H9 (cell line): ENCODE data around the gene OR52H1. TPM values are rescaled to one million over a fixed set of nuclear protein-coding genes. Genes with fewer than 3 reads are reported as not detected.

ENCODE experiments used
- DNase-seq: peaks from one replicate; pipeline ENCODE4 v3.0.0-alpha.2; 2017
- H2AFZ ChIP-seq: one replicate; pipeline ENCODE4 v1.6.1; 2013; ENCODE audit warnings: mild to moderate bottlenecking, low read length, control low read depth, moderate library complexity
- H2AK5ac ChIP-seq: 2 replicates; pipeline ENCODE4 v1.6.1; 2013; ENCODE audit warnings: low read length, control low read depth, mixed read lengths; ENCODE audit not compliant: insufficient read length
- H2BK120ac ChIP-seq: one replicate; pipeline ENCODE4 v1.6.1; 2013; ENCODE audit warnings: low read depth, mild to moderate bottlenecking, low read length, control low read depth, inconsistent platforms; ENCODE audit not compliant: poor library complexity, severe bottlenecking
- H2BK12ac ChIP-seq: 2 replicates; pipeline ENCODE4 v1.6.1; 2013; ENCODE audit warnings: low read length, control low read depth, mixed read lengths, low read depth; ENCODE audit not compliant: insufficient read length
- H2BK15ac ChIP-seq: 2 replicates; pipeline ENCODE4 v1.6.1; 2013; ENCODE audit warnings: low read depth, low read length, control low read depth
- H2BK20ac ChIP-seq: one replicate; pipeline ENCODE4 v1.6.1; 2013; ENCODE audit warnings: low read depth, mild to moderate bottlenecking, low read length, control low read depth, inconsistent platforms; ENCODE audit not compliant: poor library complexity, severe bottlenecking
- H2BK5ac ChIP-seq: 2 replicates; pipeline ENCODE4 v1.6.1; 2013; ENCODE audit warnings: low read length, control low read depth, mixed read lengths; ENCODE audit not compliant: insufficient read length
- H3K14ac ChIP-seq: 2 replicates; pipeline ENCODE4 v1.6.1; 2013; ENCODE audit warnings: low read length, control low read depth; ENCODE audit not compliant: insufficient read depth
- H3K18ac ChIP-seq: 2 replicates; pipeline ENCODE4 v1.6.1; 2013; ENCODE audit warnings: low read depth, mild to moderate bottlenecking, mixed read lengths, low read length, control low read depth; ENCODE audit not compliant: insufficient read length
- H3K23ac ChIP-seq: 2 replicates; pipeline ENCODE4 v1.6.1; 2013; ENCODE audit warnings: low read length, control low read depth, mixed read lengths, low read depth; ENCODE audit not compliant: insufficient read length
- H3K23me2 ChIP-seq: 2 replicates; pipeline ENCODE4 v1.6.1; 2013; ENCODE audit warnings: low read depth, mild to moderate bottlenecking, mixed read lengths, low read length, control low read depth; ENCODE audit not compliant: insufficient read length, poor library complexity, severe bottlenecking
- H3K27ac ChIP-seq: 2 replicates; pipeline ENCODE4 v1.5.1; 2013; ENCODE audit warnings: low read length, control low read depth, mixed read lengths, low read depth; ENCODE audit not compliant: insufficient read length
- H3K27me3 ChIP-seq: 2 replicates; pipeline ENCODE4 v1.6.1; 2013; ENCODE audit warnings: low read length, control low read depth, inconsistent platforms; ENCODE audit not compliant: insufficient read depth
- H3K4ac ChIP-seq: 2 replicates; pipeline ENCODE4 v1.6.1; 2013; ENCODE audit warnings: low read depth, mild to moderate bottlenecking, control low read depth, inconsistent platforms, low read length, moderate library complexity
- H3K4me1 ChIP-seq: 2 replicates; pipeline ENCODE4 v1.6.1; 2013; ENCODE audit warnings: low read length, control low read depth, inconsistent platforms; ENCODE audit not compliant: insufficient read depth
- H3K4me2 ChIP-seq: 2 replicates; pipeline ENCODE4 v1.6.1; 2013; ENCODE audit warnings: low read length, control low read depth, mixed read lengths; ENCODE audit not compliant: insufficient read length, insufficient read depth
- H3K56ac ChIP-seq: 2 replicates; pipeline ENCODE4 v1.6.1; 2013; ENCODE audit warnings: low read depth, mild to moderate bottlenecking, mixed read lengths, low read length, control low read depth; ENCODE audit not compliant: insufficient read length
- H3K79me1 ChIP-seq: 2 replicates; pipeline ENCODE4 v1.6.1; 2013; ENCODE audit warnings: low read depth, mild to moderate bottlenecking, moderate library complexity, low read length, control low read depth, inconsistent platforms; ENCODE audit not compliant: insufficient read depth, poor library complexity, severe bottlenecking
- H3K79me2 ChIP-seq: 2 replicates; pipeline ENCODE4 v1.6.1; 2013; ENCODE audit warnings: low read length, control low read depth, inconsistent platforms; ENCODE audit not compliant: insufficient read depth
- H3K9ac ChIP-seq: 2 replicates; pipeline ENCODE4 v1.6.1; 2013; ENCODE audit warnings: low read length, control low read depth, mixed read lengths; ENCODE audit not compliant: insufficient read length; ENCODE audit errors: extremely low read depth
- H3K9me3 ChIP-seq: one replicate; pipeline ENCODE4 v1.6.1; 2013; ENCODE audit warnings: low read depth, low read length, inconsistent platforms; ENCODE audit not compliant: control insufficient read depth
- H3T11ph ChIP-seq: one replicate; pipeline ENCODE4 v1.6.1; 2013; ENCODE audit warnings: mild to moderate bottlenecking, low read length, control low read depth, inconsistent platforms
- H4K20me1 ChIP-seq: one replicate; pipeline ENCODE4 v1.6.1; 2013; ENCODE audit not compliant: control insufficient read depth, insufficient read length, insufficient read depth
- H4K5ac ChIP-seq: 2 replicates; pipeline ENCODE4 v1.6.1; 2013; ENCODE audit warnings: low read depth, mild to moderate bottlenecking, mixed read lengths, low read length, control low read depth; ENCODE audit not compliant: insufficient read length
- H4K8ac ChIP-seq: replicated peaks from 2 replicates; pipeline ENCODE4 v1.6.1; 2013; ENCODE audit warnings: low read length, control low read depth, mixed read lengths, low read depth; ENCODE audit not compliant: insufficient read length
- H4K91ac ChIP-seq: 2 replicates; pipeline ENCODE4 v1.6.1; 2013; ENCODE audit warnings: low read depth, mild to moderate bottlenecking, moderate library complexity, mixed read lengths, low read length, control low read depth; ENCODE audit not compliant: insufficient read length
- H3K27ac Mint-ChIP-seq, 3 experiments: 2 replicates in 2 of 3; 3 replicates in 1 of 3; pipeline ENCODE4 v1.8.0; 2020 to 2021; ENCODE audit warnings: mixed read lengths in 3 of 3, mild to moderate bottlenecking in 1 of 3, moderate library complexity in 1 of 3
- H3K27me3 Mint-ChIP-seq: 2 replicates; pipeline ENCODE4 v1.8.0; 2021; ENCODE audit warnings: low read depth, mild to moderate bottlenecking, moderate library complexity, mixed read lengths
- H3K36me3 Mint-ChIP-seq, 3 experiments: 2 replicates in 2 of 3; 3 replicates in 1 of 3; pipeline ENCODE4 v1.8.0; 2020 to 2021; ENCODE audit warnings: low read depth in 3 of 3, mixed read lengths in 3 of 3; ENCODE audit not compliant: insufficient read depth in 1 of 3
- H3K4me1 Mint-ChIP-seq, 2 experiments: 2 replicates each; pipeline ENCODE4 v1.8.0; 2020; ENCODE audit warnings: mixed read lengths in 2 of 2
- H3K4me3 Mint-ChIP-seq, 2 experiments: 2 replicates in 1 of 2; 3 replicates in 1 of 2; pipeline ENCODE4 v1.8.0; 2020 to 2021; ENCODE audit warnings: mild to moderate bottlenecking in 2 of 2, mixed read lengths in 2 of 2, moderate library complexity in 1 of 2
- H3K9me3 Mint-ChIP-seq, 2 experiments: 2 replicates in 1 of 2; 3 replicates in 1 of 2; pipeline ENCODE4 v1.8.0; 2020; ENCODE audit warnings: mild to moderate bottlenecking in 2 of 2, mixed read lengths in 2 of 2, moderate library complexity in 1 of 2
- WGBS: extraction: QIAGEN DNeasy Blood & Tissue Kit; methylation state at CpG from one replicate; pipeline ENCODE4 v1.1.7; 2013; ENCODE audit warnings: missing lambda C conversion rate, low lambda C conversion rate, mixed read lengths; ENCODE audit not compliant: insufficient read length; ENCODE audit errors: extremely low coverage; 5-methylcytosine and 5-hydroxymethylcytosine counted together
- total RNA-seq: library from RNA; stranded (reverse); gene quantifications from 2 replicates; pipeline ENCODE4 v1.2.1, GENCODE V29; 2021
- TF ChIP-seq, protein P1 (sequence below): fragments of 200-600 bp; sonication (generic); conservative IDR thresholded peaks from 3 replicates; pipeline ENCODE4 v1.8.0; 2021; ENCODE audit warnings: antibody characterized with exemption, mild to moderate bottlenecking

OR52H1 gene
- total RNA-seq, 1 experiment from 2014 or later: not detected

DNA sequence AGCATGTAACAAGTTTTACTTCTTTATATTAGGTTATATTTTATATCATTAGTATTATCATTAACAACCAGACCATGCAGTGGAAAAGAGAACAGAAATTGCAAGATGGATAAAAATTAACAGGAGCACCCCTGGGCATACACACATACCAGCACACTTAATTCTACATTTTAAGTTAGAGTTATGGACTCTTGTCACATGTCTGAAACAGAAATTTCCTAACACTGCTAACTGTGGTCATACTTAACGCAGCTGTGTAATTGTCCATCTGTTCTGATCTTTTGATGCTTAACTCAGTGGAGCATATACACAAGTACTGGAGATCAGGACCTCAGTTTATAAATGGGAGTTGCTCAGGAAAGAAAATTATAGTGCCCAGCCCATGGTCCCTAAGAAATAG, 358 bp downstream of the OR52H1 start:
- H3K79me1 ChIP-seq: no peaks in the 10 kb centered on the region
- no peak for DNase-seq
- no peak overlapping the region for H2BK5ac ChIP-seq
- TF ChIP-seq, protein P1, sequence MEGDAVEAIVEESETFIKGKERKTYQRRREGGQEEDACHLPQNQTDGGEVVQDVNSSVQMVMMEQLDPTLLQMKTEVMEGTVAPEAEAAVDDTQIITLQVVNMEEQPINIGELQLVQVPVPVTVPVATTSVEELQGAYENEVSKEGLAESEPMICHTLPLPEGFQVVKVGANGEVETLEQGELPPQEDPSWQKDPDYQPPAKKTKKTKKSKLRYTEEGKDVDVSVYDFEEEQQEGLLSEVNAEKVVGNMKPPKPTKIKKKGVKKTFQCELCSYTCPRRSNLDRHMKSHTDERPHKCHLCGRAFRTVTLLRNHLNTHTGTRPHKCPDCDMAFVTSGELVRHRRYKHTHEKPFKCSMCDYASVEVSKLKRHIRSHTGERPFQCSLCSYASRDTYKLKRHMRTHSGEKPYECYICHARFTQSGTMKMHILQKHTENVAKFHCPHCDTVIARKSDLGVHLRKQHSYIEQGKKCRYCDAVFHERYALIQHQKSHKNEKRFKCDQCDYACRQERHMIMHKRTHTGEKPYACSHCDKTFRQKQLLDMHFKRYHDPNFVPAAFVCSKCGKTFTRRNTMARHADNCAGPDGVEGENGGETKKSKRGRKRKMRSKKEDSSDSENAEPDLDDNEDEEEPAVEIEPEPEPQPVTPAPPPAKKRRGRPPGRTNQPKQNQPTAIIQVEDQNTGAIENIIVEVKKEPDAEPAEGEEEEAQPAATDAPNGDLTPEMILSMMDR: no peak
- H3K27me3 Mint-ChIP-seq: peaks cover 3% of the 10 kb centered on the region; the same call in 1 of the 2 replicates
- no peaks in the 10 kb centered on the region for H3K36me3 Mint-ChIP-seq
- H3K4me1 ChIP-seq: no peaks in the 10 kb centered on the region
- H4K5ac ChIP-seq: no peak overlapping the region
- no peak overlapping the region for H4K91ac ChIP-seq
- H3K56ac ChIP-seq: no peak overlapping the region
- no peaks in the 10 kb centered on the region for H3K79me2 ChIP-seq
- no peaks in the 10 kb centered on the region for H3K23me2 ChIP-seq
- no peaks in the 10 kb centered on the region for H3K9me3 Mint-ChIP-seq
- no peak overlapping the region for H3K18ac ChIP-seq
- H3K27ac Mint-ChIP-seq: no peak overlapping the region
- H3T11ph ChIP-seq: no peak overlapping the region
- H2BK12ac ChIP-seq: no peak overlapping the region
- H3K27me3 ChIP-seq: no peaks in the 10 kb centered on the region
- no peak overlapping the region for H2AFZ ChIP-seq
- H3K23ac ChIP-seq: no peak overlapping the region
- no peak overlapping the region for H2BK15ac ChIP-seq
- H2AK5ac ChIP-seq: no peak overlapping the region
- H3K27ac ChIP-seq: no peak overlapping the region
- H3K4me2 ChIP-seq: no peak overlapping the region
- no peak overlapping the region for H3K4me3 Mint-ChIP-seq
- H2BK120ac ChIP-seq: no peak overlapping the region
- H4K8ac ChIP-seq: no peak overlapping the region
- no peak overlapping the region for H3K9ac ChIP-seq
- H4K20me1 ChIP-seq: no peaks in the 10 kb centered on the region
- H3K14ac ChIP-seq: no peak overlapping the region
- H2BK20ac ChIP-seq: no peak overlapping the region
- H3K4me1 Mint-ChIP-seq: no peaks in the 10 kb centered on the region
- no peak overlapping the region for H3K4ac ChIP-seq
- no CpG with 5 or more reads among the region's 1 CpG for WGBS
- H3K9me3 ChIP-seq: no peaks in the 10 kb centered on the region
